HEK293 (cell line): ENCODE results near the gene MEGF8.
A peak's percentile ranks its signal among the peaks of the same experiment; 100 is the strongest.

Experiments used
- AEBP2 ChIP-seq: fragments of 450-650 bp; formaldehyde crosslinking; IDR thresholded peaks from 2 replicates; pipeline ENCODE4 v1.5.1; 2016; ENCODE audit warnings: missing biosample characterization, missing genetic modification characterization, borderline replicate concordance
- GLIS1 ChIP-seq: fragments of 450-650 bp; formaldehyde crosslinking; IDR thresholded peaks from 2 replicates; pipeline ENCODE4 v1.5.1; 2016; ENCODE audit warnings: missing biosample characterization, missing genetic modification characterization
- HIC1 ChIP-seq: fragments of 450-650 bp; formaldehyde crosslinking; IDR thresholded peaks from 2 replicates; pipeline ENCODE4 v1.5.1; 2016; ENCODE audit warnings: missing biosample characterization, missing genetic modification characterization
- IKZF3 ChIP-seq: fragments of 450-650 bp; IDR thresholded peaks from 2 replicates; pipeline ENCODE4 v1.5.0; 2018; ENCODE audit warnings: missing biosample characterization, mild to moderate bottlenecking, missing genetic modification characterization, moderate library complexity
- OSR2 ChIP-seq: fragments of 450-650 bp; formaldehyde crosslinking; IDR thresholded peaks from 2 replicates; pipeline ENCODE4 v1.5.1; 2016; ENCODE audit warnings: missing biosample characterization, missing genetic modification characterization
- PRDM1 ChIP-seq: fragments of 450-650 bp; formaldehyde crosslinking; IDR thresholded peaks from 2 replicates; pipeline ENCODE4; 2016; ENCODE audit warnings: missing biosample characterization, missing genetic modification characterization
- WT1 ChIP-seq: fragments of 450-650 bp; formaldehyde crosslinking; IDR thresholded peaks from 2 replicates; pipeline ENCODE4 v1.5.1; 2016; ENCODE audit warnings: missing biosample characterization, missing genetic modification characterization
- ZBTB20 ChIP-seq: fragments of 450-650 bp; formaldehyde crosslinking; IDR thresholded peaks from 2 replicates; pipeline ENCODE4 v1.5.1; 2016; ENCODE audit warnings: missing biosample characterization, missing genetic modification characterization
- ZBTB48 ChIP-seq: fragments of 450-650 bp; formaldehyde crosslinking; IDR thresholded peaks from 2 replicates; pipeline ENCODE4 v1.5.1; 2016; ENCODE audit warnings: missing biosample characterization, missing genetic modification characterization
- ZNF2 ChIP-seq: fragments of 450-650 bp; formaldehyde crosslinking; IDR thresholded peaks from 2 replicates; pipeline ENCODE4 v1.5.1; 2016; ENCODE audit warnings: missing biosample characterization, missing genetic modification characterization
- ZNF248 ChIP-seq: fragments of 450-650 bp; formaldehyde crosslinking; IDR thresholded peaks from 2 replicates; pipeline ENCODE4 v1.5.1; 2017; ENCODE audit warnings: missing biosample characterization, missing genetic modification characterization
- ZNF350 ChIP-seq: fragments of 450-650 bp; formaldehyde crosslinking; IDR thresholded peaks from 2 replicates; pipeline ENCODE4 v1.5.0; 2017; ENCODE audit warnings: missing biosample characterization, mild to moderate bottlenecking, missing genetic modification characterization
- ZNF354C ChIP-seq: fragments of 450-650 bp; formaldehyde crosslinking; IDR thresholded peaks from 2 replicates; pipeline ENCODE4 v1.5.1; 2016; ENCODE audit warnings: missing biosample characterization, missing genetic modification characterization, low read depth, borderline replicate concordance
- ZNF362 ChIP-seq: fragments of 450-650 bp; formaldehyde crosslinking; IDR thresholded peaks from 2 replicates; pipeline ENCODE4 v1.5.1; 2016; ENCODE audit warnings: missing biosample characterization, missing genetic modification characterization
- ZNF366 ChIP-seq: fragments of 450-650 bp; formaldehyde crosslinking; conservative IDR thresholded peaks from 2 replicates; pipeline ENCODE4 v1.5.1; 2016; ENCODE audit warnings: missing biosample characterization, missing genetic modification characterization
- ZNF391 ChIP-seq: fragments of 450-650 bp; formaldehyde crosslinking; IDR thresholded peaks from 2 replicates; pipeline ENCODE4 v1.5.1; 2016; ENCODE audit warnings: low read depth, missing biosample characterization, missing genetic modification characterization, borderline replicate concordance
- ZNF558 ChIP-seq: fragments of 450-650 bp; formaldehyde crosslinking; IDR thresholded peaks from 2 replicates; pipeline ENCODE4 v1.5.1; 2016; ENCODE audit warnings: missing biosample characterization, missing genetic modification characterization
- ZNF596 ChIP-seq: fragments of 450-650 bp; IDR thresholded peaks from 2 replicates; pipeline ENCODE4 v1.5.0; 2018; ENCODE audit warnings: missing biosample characterization, mild to moderate bottlenecking, missing genetic modification characterization, moderate library complexity
- ZNF677 ChIP-seq: fragments of 450-650 bp; IDR thresholded peaks from 2 replicates; pipeline ENCODE4 v1.5.0; 2018; ENCODE audit warnings: missing biosample characterization, mild to moderate bottlenecking, missing genetic modification characterization, moderate library complexity
- ZNF707 ChIP-seq: fragments of 450-650 bp; formaldehyde crosslinking; IDR thresholded peaks from 2 replicates; pipeline ENCODE4 v1.5.1; 2016; ENCODE audit warnings: missing biosample characterization, missing genetic modification characterization
- ZNF785 ChIP-seq: fragments of 450-650 bp; formaldehyde crosslinking; IDR thresholded peaks from 2 replicates; pipeline ENCODE4 v1.5.1; 2016; ENCODE audit warnings: missing biosample characterization, missing genetic modification characterization
- ZNF792 ChIP-seq: fragments of 450-650 bp; formaldehyde crosslinking; IDR thresholded peaks from 2 replicates; pipeline ENCODE4 v1.5.1; 2016; ENCODE audit warnings: missing biosample characterization, missing genetic modification characterization
- ZNF830 ChIP-seq: fragments of 450-650 bp; IDR thresholded peaks from 2 replicates; pipeline ENCODE4 v1.5.0; 2018; ENCODE audit warnings: missing biosample characterization, missing genetic modification characterization, low read depth, mild to moderate bottlenecking, moderate library complexity
- TF ChIP-seq, protein P1 (sequence below): fragments of 450-650 bp; formaldehyde crosslinking; IDR thresholded peaks from 2 replicates; pipeline ENCODE4; 2016; ENCODE audit warnings: missing biosample characterization, missing genetic modification characterization
- TF ChIP-seq, protein P2 (sequence below): fragments of 450-650 bp; formaldehyde crosslinking; IDR thresholded peaks from 2 replicates; pipeline ENCODE4 v1.5.1; 2016; ENCODE audit warnings: missing biosample characterization, missing genetic modification characterization
- TF ChIP-seq, protein P3 (sequence below): fragments of 450-650 bp; formaldehyde crosslinking; IDR thresholded peaks from 2 replicates; pipeline ENCODE4 v1.5.1; 2016; ENCODE audit warnings: missing biosample characterization, missing genetic modification characterization

The MEGF8 gene

DNA sequence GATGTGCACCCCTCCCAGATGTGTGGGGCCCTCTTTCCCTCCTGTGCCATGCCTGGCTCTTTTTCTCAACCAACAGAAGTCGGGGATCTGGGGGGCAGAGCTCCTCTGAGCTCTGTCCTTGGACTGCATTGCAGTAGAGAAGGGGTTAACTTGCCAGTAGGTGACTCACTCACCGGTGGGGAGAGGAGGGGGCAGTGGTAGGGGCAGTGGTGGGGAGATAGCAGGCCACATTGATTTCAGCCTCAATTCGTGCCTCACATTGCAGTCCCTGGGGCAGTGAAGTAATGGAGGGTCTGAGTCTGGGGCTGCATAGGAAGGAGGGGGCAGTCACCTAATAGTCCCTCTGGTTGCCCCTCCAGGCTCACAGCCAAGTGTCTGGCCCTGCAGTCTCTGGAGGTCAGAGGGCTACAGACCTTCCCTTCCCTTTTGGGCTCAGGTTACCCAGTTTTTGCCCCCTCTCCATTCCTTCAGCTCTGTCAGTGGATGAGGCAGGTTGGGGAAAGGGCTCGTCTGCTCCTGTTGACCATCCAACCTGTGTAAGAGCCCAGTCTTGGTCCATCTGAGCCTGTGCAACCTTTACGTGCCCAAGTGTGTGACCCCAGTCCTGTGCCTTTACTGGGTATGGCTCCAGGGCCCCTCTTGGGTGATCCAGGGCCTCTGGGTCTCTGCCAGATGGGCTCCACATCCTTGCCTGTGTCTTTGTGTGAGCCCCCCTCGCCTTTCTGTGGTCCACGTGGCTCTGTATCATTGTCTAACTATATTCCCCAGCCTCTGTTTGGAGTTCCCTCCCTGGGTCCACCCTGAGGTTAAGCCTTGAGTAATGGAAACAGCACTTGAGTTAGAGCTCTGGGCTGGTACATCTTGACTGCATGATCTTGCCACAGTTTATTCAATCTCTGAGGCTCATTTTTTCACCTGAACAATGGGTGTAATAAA is 43.3 kb upstream of the MEGF8 start (continued):
- TF ChIP-seq IKZF3 (tag by site-specific recombination) (0 out of 2 replicates have a peak, but pooled peaks have one; percentile 10), ZNF2 (tag by site-specific recombination) (no peak), ZNF707 (no peak), ZNF391 (tag by site-specific recombination) (peak; percentile 67; the same call in 1 of the 2 replicates), ZNF362 (tag by site-specific recombination) (no peak), ZNF596 (tag by site-specific recombination) (no peak), ZBTB48 (tag by site-specific recombination) (no peak), OSR2 (tag by site-specific recombination) (peak; percentile 45; the same call in 1 of the 2 replicates), ZNF792 (no peak), ZNF785 (tag by site-specific recombination) (no peak), ZNF558 (tag by site-specific recombination) (0 out of 2 replicates have a peak, but pooled peaks have one; percentile 38), GLIS1 (tag by site-specific recombination) (peak; percentile 56), ZNF248 (no peak), WT1 (tag by site-specific recombination) (no peak), ZBTB20 (tag by site-specific recombination) (peak; percentile 2), ZNF677 (tag by site-specific recombination) (no peak), ZNF354C (tag by site-specific recombination) (no peak), AEBP2 (tag by site-specific recombination) (no peak), ZNF830 (no peak), HIC1 (tag by site-specific recombination) (peak; percentile 65), PRDM1 (tag by site-specific recombination) (no peak), ZNF366 (tag by site-specific recombination) (peak; percentile 52; the same call in 1 of the 2 replicates), ZNF350 (tag by site-specific recombination) (no peak)
- TF ChIP-seq, protein P1, sequence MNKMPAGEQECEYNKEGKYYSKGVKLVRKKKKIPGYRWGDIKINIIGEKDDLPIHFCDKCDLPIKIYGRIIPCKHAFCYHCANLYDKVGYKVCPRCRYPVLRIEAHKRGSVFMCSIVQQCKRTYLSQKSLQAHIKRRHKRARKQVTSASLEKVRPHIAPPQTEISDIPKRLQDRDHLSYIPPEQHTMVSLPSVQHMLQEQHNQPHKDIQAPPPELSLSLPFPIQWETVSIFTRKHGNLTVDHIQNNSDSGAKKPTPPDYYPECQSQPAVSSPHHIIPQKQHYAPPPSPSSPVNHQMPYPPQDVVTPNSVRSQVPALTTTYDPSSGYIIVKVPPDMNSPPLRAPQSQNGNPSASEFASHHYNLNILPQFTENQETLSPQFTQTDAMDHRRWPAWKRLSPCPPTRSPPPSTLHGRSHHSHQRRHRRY, result no peak
- TF ChIP-seq, protein P2, sequence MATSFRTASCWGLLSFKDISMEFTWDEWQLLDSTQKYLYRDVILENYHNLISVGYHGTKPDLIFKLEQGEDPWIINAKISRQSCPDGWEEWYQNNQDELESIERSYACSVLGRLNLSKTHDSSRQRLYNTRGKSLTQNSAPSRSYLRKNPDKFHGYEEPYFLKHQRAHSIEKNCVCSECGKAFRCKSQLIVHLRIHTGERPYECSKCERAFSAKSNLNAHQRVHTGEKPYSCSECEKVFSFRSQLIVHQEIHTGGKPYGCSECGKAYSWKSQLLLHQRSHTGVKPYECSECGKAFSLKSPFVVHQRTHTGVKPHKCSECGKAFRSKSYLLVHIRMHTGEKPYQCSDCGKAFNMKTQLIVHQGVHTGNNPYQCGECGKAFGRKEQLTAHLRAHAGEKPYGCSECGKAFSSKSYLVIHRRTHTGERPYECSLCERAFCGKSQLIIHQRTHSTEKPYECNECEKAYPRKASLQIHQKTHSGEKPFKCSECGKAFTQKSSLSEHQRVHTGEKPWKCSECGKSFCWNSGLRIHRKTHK, result no peak
- TF ChIP-seq, protein P3, sequence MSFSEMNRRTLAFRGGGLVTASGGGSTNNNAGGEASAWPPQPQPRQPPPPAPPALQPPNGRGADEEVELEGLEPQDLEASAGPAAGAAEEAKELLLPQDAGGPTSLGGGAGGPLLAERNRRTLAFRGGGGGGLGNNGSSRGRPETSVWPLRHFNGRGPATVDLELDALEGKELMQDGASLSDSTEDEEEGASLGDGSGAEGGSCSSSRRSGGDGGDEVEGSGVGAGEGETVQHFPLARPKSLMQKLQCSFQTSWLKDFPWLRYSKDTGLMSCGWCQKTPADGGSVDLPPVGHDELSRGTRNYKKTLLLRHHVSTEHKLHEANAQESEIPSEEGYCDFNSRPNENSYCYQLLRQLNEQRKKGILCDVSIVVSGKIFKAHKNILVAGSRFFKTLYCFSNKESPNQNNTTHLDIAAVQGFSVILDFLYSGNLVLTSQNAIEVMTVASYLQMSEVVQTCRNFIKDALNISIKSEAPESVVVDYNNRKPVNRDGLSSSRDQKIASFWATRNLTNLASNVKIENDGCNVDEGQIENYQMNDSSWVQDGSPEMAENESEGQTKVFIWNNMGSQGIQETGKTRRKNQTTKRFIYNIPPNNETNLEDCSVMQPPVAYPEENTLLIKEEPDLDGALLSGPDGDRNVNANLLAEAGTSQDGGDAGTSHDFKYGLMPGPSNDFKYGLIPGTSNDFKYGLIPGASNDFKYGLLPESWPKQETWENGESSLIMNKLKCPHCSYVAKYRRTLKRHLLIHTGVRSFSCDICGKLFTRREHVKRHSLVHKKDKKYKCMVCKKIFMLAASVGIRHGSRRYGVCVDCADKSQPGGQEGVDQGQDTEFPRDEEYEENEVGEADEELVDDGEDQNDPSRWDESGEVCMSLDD (tag by site-specific recombination), result peak; percentile 89
